ENCODE data around the gene SLC39A10. TPM values are rescaled to one million over a fixed set of nuclear protein-coding genes. Genes with fewer than 3 reads are reported as not detected.
"Not testable (repeated sequence)": the region's sequence is repeated elsewhere in the genome, so short reads cannot be mapped to it uniquely, and the experiment has no call there.

Gene SLC39A10
- polyA plus RNA-seq, 3 donors = 1.9 to 4.8 (median 3.4) TPM

DNA sequence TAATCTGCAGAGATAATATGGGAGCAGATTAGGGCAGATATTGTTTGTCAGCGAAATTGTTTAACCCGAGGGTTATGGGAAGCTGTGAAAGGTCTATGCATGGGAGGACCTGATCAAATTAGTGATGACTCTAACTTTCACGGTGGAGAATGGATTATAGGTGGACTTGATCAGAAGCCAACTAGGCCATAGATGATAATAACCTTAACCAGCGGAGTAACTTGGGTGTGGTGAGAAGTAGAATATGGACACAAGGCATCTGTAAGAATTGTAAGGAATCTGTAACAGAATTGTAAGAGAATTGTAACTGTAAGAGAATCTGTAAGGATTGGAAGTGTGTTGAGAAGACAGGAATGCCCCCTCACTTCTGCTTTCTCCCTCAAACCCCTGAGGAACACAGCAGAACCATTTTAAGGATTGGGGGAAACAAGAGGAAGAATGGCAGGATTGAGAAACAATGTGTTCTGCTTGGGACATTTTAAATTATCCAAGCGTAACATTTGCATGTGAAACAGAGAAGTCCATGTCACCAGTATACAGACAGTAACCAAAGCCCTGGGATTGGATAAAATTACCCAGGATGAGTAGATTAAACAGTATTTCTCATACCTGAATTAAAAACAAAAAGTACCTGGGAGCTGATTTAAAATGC is 14.9 kb upstream of the SLC39A10 start:
- 79 to 88% (median 84%) methylated on average over 5 of the region's 5 CpGs for whole genome bisulfite sequencing, 3 donors
- no peak overlapping the region for H3K27ac ChIP-seq (ENCODE audit: low read depth, low read length)

DNA sequence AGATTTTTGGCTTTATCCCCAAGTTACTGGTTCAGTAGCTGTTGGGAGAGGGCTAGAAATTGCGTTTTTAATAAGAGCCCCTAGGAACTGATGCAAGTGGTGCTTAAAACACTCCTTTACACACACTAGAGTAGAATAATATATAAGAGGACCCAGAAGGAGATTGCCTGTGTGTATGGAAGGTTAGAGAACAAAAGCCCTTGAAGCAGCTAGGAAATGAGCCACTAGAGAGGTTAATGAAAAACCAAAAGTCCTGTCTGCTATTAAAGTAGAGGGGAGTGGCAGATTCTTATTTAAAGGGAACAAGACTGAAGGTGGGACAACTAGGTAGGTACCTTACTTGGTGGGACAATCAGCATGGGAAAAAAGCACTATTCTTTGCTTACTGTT is 14.4 kb upstream of the SLC39A10 start:
- WGBS, 3 donors = 63 to 92% (median 91%) methylated on average over 1 of the region's 1 CpG

DNA sequence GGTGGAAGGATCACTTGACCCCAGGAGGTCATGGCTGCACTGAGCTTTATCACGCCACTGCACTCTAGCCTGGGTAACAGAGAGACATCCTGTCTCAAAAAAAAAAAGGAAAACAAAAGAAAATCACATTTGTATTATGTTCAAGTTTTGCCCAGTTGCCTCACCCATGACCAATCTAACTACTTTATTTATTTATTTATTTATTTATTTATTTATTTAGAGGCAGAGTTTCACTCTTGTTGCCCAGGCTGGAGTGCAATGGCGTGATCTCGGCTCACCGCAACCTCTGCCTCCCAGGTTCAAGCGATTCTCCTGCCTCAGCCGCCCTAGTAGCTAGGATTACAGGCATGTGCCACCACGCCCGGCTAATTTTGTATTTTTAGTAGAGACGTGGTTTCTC is 12.3 kb upstream of the SLC39A10 start:
- 94 to 99% (median 96%) methylated on average over 9 of the region's 9 CpGs for WGBS, 3 donors
- H3K27ac ChIP-seq (ENCODE audit: low read depth, low read length) = not testable (repeated sequence)

More for the DNA sequence above, 14.4 kb upstream of the SLC39A10 start:
- no peak overlapping the region for H3K27ac ChIP-seq (ENCODE audit: low read depth, low read length)

DNA sequence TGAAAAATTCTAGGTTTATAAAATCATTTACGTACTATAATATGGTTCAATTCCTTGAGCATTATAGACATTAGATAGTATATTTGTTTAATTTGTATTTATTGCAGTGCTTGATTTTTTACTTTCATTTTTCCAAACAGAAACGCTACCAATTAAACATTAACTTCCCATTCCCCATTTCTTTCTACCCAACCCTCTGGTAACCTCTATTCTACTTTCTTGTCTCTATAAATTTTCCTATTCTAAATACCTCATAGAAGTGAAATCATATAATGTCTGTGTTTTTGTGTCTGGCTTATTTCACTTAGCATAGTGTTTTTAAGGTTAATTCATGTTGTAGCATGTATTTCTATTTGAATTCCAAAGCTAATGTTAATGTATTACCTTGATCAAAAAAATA is 11.6 kb upstream of the SLC39A10 start:
- WGBS, 3 donors = 51 to 75% (median 66%) methylated on average over 2 of the region's 2 CpGs
- H3K27ac ChIP-seq (ENCODE audit: low read depth, low read length) = no peak overlapping the region

DNA sequence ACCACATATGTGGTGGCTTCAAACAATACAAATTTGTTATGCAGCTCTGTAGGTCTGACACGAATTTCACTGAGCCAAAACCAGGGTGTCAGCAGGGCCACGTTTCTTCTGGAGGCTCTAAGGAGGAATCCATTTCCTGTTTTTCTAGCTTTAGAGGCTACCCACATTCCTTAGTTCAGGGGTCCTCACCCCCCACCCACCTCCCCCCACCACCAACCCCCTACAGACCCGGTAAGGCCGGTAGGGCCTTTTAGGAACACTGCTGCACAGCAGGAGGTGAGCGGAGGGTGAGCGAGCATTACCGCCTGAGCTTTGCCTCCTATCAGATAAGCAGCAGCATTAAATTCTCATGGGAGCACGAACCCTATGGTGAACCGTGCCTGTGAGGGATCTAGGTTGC is 10.6 kb upstream of the SLC39A10 start:
- WGBS, 3 donors = 70 to 76% (median 74%) methylated on average over 9 of the region's 9 CpGs
- H3K27ac ChIP-seq (ENCODE audit: low read depth, low read length) = no peak overlapping the region

DNA sequence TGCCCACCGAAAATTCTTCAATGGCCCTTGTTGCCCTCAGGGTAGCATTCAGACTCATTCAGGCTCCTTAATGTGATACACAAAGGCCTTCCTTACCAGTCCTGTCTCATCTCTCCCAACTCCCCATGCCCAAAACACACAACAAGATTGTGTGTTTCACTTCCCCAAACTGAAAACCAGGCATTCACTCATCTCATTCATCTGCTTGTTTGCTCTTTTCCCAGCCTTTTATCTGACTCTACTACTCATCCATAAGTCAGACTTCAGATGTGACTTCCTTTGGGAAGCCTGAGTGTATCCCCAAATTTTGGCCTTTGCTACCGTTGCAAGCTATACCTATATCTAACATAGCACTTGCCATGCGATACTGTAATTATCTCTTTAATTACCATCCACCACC is 9.7 kb upstream of the SLC39A10 start:
- 92 to 96% (median 95%) methylated on average over 3 of the region's 3 CpGs for WGBS, 3 donors
- H3K27ac ChIP-seq (ENCODE audit: low read depth, low read length) = no peak overlapping the region

DNA sequence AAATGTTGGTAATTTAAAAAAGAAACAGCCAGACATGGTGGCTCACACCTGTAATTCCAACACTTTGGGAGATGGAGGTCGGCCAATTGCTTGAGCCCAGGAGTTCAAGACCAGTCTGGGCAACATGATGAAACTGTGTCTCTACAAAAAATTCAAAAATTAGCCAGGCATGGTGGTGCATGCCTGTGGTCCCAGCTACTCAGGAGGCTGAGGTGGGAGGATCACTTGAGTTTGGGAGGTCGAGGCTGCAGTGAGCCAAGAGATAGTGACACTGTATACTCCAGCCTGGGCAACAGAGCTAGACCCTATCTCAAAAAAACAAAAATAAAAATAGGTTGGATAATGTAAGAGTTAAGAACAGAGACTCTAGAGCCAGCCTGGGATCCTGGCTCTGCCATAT is 8.7 kb upstream of the SLC39A10 start:
- WGBS, 3 donors = 83 to 96% (median 92%) methylated on average over 2 of the region's 2 CpGs
- not testable (repeated sequence) for H3K27ac ChIP-seq (ENCODE audit: low read depth, low read length)

DNA sequence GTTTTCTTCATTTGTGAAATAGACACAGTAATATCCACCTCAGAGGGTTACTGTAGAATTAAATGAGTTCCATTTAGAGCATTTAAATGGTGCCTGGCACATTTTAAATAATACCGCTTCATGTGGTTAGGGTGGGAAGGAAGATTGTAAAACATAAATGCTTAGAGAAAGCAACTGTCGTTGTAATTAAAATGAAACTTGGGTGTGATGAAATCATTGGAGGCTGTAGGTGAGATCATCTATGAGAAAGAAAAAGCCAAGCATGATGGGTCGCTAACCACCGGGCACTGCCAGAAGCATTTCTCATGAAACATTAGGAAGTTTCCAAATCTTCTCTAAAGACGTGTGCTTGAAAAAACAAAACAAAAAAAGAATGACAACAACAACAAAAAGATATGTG is 8.2 kb upstream of the SLC39A10 start:
- WGBS, 3 donors = 52 to 85% (median 64%) methylated on average over 5 of the region's 5 CpGs
- H3K27ac ChIP-seq (ENCODE audit: low read depth, low read length) = no peak overlapping the region

DNA sequence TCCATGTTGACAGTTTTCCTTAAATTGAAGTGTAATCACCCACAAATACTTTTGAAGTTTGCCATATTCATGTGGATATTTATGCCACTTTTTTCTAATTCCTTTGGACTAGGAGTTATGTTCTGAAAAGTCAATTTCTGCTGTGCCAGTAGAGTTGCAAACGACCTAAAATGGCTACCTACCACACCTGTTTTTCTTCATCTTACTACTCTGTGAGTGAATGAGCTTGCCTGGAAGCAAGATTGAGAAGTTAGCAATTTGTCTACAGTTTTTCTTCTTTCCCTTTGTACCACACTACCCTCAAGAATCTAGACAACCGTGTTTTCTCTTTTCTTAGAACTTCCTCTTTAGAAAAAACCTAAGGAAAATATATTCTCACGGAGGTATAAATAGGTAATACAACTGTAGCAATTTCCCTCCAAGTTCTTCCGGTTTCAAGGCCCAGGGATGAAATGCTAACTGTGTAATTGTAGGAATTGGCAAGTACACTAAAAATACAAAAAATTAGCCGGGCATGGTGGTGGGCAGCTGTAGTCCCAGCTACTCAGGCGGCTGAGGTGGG is 7.3 kb upstream of the SLC39A10 start:
- H3K27ac ChIP-seq (ENCODE audit: low read depth, low read length) = no peak overlapping the region
- WGBS, 3 donors = 55 to 79% (median 66%) methylated on average over 6 of the region's 6 CpGs

DNA sequence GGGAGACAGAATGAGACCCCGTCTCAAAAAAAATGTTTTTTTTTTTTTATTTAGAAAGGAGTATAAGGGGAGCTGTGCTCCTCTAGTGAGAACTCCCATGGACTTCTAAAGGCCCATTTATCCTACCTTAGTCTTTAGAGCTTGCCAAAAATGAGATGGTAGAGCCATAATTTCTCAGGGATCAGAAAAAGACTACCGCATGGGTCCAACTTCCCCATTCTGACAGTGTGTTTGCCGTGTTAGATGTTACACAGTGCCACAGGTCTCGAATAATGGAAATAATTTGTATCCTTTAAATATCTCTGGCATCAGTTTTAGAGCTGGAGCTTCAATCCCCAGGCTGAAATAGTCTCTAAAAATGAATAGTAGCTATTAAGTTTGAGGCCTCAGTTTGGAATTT is 6.0 kb upstream of the SLC39A10 start:
- WGBS, 3 donors = 58 to 83% (median 61%) methylated on average over 4 of the region's 4 CpGs
- no peak overlapping the region for H3K27ac ChIP-seq (ENCODE audit: low read depth, low read length)

DNA sequence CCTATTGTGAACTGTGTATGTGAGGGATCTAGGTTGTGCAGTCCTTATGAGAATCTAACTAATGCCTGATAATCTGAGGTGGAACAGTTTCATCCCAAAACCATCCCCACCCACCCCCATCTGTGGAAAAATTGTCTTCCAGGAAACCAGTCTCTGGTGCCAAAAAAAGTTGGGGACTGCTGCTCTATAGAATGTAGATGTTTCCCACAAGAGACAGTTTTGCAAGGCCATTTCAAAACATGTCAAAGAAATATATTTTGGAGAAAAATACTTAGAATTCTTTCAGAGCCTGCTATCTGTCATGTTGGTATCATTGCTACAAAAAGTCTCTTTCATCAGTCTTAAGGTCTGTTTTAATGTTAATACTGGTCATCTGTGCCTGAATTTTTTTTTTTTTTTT is 4.1 kb upstream of the SLC39A10 start:
- H3K27ac ChIP-seq (ENCODE audit: low read depth, low read length) = no peak overlapping the region

DNA sequence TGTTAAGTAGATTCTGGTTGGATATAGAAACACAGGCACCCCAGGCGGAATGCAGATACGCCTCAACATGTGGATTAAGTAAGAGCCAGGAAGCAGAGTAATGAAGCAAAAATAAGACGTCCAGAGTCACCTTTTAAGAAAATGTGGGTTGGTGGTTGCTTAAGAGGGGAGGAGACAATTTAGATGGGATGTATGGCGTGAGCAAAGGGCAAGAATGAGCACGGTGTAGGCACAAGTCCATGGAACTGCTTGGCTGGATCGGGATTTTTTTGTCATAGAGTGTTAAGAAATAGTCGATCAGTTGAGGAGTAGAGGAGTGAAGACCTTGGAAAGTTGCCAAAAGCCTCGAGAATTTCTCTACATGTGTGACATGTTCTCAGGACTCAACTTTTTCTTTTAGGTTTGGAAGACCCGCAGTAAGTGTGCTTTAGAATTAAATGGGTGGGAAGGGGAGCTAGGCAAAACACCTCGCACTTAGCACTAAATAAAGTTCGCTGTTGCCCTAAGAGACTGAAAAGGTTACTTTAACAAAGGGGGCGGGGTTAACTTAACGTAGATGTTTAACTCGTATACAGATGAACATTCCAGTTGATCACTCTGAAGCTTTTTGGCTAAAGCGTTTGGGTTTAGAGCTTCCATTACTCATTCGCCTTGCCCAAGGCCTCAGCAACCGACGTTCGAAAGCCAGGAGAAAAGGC is 716 bp upstream of the SLC39A10 start:
- H3K27ac ChIP-seq (ENCODE audit: low read depth, low read length) = no peak overlapping the region
- WGBS, 3 donors = 28 to 31% (median 29%) methylated on average over 19 of the region's 19 CpGs

DNA sequence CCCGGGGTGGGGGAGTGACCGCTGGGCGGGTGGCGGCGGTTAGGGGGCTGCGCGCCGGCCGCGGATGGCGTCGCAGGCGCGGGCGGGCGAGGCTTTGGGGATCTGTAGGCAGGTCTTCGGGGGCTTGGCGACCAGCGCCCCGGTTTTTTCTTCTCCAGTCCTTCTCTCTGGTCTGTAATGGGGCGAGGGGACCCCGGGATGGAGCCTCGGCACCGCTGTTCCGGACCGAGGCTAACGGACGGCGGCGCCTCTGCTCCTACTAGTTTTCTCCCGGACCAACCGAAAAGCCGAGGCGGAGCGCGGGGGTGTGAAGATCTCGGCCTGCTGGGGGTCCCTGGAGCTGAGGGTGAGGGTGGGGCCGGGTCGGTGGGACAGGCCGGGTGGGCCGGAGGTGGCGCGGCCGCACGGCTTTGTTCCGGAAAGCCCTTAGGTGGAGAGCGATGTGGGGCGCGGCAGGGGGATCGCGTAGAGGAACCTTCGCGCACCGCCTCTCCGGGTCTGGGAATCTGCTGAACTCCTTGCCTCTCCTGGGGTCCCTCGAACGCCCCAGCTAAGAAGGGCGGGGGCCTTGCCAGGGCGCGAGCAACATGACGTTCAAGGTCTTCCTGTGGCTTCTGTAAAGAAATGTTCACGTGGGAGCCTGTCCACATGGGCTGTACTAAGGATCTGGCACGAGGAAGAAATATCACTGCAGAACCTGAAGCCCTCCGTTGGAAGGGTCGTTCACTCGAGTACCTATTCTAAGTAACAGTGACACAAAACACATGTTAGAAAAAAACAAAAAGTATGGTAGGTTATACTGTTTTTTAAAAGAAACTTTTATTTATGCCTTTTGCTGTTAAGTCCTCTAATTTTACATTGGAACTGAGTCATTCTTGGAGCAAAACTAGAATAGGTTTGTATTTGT is 861 bp downstream of the SLC39A10 start:
- WGBS, 3 donors = 0% methylated on average over 58 to 66 of the region's 66 CpGs
- peak overlapping the region; percentile 68 for H3K27ac ChIP-seq (ENCODE audit: low read depth, low read length)

DNA sequence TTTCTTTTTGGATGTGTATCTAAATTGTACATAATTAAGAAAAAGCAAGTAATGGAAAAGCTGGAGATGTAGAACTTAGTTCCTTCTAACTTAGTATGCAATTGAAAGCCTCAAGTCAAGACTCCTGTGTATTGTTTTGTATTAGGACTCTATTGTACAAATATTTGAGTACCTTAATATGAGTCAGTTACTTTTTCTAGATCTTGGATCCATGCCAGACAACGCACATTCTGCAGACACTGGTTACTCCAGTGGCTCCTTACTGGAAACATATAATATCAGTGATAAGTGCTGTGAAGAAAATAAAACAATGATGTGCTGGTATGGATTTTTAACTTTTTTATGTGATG is 1.5 kb downstream of the SLC39A10 start:
- 0% methylated on average over 1 of the region's 1 CpG for WGBS, 3 donors
- H3K27ac ChIP-seq (ENCODE audit: low read depth, low read length) = no peak overlapping the region

DNA sequence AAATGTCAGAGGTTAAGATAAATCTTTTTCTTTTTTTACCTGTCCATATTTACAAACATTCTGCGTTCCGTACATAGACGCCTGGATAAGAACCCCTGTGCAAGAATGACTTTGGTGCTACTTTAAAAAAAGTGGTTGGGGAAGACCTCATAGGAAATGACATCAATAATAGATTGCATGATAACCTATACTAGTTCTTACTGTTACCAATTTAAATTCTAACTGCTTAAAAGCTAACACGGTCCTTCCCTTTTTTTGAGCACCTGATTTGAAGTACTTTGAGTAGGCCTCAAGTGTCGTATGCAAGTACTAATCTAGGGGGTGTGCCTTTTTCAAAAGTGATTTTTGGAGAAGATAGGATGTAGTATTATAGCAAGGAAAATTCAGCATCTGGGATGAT is 2.1 kb downstream of the SLC39A10 start:
- 14 to 50% (median 30%) methylated on average over 5 of the region's 5 CpGs for whole genome bisulfite sequencing, 3 donors
- no peak overlapping the region for H3K27ac ChIP-seq (ENCODE audit: low read depth, low read length)

DNA sequence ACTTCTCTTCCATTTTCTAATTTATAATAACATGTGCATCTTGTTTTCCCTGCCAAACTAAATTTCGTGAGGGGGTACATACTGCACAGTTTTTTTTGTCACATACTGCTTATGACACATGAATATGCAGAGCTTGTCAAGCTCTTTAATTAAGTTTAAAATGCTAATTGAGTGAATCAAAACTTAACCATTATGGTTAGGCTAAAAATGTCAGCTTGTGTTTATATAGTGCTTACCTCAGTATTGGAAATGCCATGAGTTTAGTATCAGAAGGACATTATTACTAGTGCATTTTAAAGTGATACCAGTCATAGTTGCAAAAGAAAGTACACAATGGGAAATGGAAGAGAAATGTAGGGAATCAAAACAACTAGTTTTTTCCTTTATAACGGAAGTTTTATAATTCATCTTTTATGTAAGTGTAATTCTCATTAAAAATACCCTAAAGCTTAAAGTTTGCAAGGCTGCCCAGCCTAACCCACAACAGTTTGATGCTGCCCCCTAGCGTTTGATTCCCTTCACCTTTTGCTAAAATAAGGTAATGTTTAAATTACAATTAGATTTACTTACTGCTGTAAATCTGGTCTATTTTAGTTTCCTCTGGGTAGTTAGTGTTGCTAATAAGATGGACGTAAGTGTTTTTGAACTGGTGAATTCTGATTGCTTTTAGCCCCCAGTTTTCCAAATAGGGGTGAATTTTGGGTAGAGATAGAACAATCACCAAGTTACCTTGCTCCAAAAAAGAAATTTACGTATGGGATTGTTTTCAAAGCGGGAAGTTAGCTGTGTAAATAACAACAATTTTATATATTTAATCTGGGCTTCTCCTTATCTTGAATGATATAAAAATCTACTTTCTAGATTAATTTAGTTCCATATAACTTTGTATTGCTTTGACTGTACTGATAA is 3.2 kb downstream of the SLC39A10 start:
- WGBS, 3 donors = 26 to 34% (median 34%) methylated on average over 6 of the region's 6 CpGs
- H3K27ac ChIP-seq (ENCODE audit: low read depth, low read length) = no peak overlapping the region

DNA sequence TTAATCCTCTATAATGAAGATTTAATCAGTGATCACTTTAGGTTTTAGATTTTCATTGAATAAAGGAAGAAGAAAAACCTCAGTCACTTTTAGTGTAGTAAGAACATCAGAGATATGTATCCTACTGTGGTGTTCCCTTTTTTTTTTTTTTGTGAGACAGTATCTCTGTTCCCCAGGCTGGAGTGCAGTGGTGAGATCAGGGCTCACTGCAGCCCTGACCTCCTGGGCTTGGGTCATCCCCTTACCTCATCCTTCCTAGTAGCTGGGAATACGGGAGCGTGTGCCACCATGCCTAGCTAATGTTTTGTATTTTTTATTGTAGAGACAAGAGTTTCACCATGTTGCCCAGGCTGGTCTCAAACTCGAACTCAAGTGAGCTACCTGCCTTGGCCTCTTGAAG is 5.1 kb downstream of the SLC39A10 start:
- WGBS, 3 donors = 27 to 37% (median 32%) methylated on average over 3 of the region's 3 CpGs
- no peak overlapping the region for H3K27ac ChIP-seq (ENCODE audit: low read depth, low read length)

DNA sequence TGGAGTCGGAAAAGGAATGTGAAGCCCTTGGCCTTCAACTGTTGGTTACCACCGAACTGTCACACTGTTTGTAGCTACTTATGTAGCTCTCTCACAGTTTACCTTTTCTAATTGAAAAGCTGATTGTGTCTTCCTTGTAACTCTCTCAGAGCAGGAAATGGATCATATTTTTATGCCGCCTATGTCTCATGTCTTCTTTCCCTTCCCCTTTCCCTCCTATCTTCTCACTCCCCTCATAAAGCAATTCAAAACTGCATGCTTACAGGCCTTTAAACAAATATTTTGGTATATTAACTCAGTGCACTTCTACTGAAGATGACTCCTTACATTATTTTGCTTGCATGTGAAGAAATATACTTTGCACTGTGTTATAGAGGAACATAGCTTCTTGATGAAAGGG is 6.0 kb downstream of the SLC39A10 start:
- WGBS, 3 donors = 73 to 77% (median 75%) methylated on average over 3 of the region's 3 CpGs
- no peak overlapping the region for H3K27ac ChIP-seq (ENCODE audit: low read depth, low read length)
